Measurements from ENCODE around the gene TESPA1. TPM values are rescaled to one million over a fixed set of nuclear protein-coding genes. Genes with fewer than 3 reads are reported as not detected.

TESPA1 gene
- polyA plus RNA-seq, 1 donor (not counting 4 experiments of a cell fraction or from before 2014, with no cell fraction given), result not detected

GRCh38 chr12:55019784-55020183 lies 35.2 kb upstream of the TESPA1 start, which contains the start of gene NEUROD4:
NEUROD4 (plus strand) TSS chr12:55019974; CDS start chr12:55026440, 6,466 bp downstream.
- Histone ChIP-seq H3K4me3 (ENCODE audit: control insufficient read depth in 2 of 3, extremely low read depth in 1 of 3, insufficient read depth in 2 of 3, low read depth in 1 of 3, low read length in 3 of 3) (no peak within 1 kb of the TSS), H3K36me3 (ENCODE audit: control insufficient read depth in 2 of 2, extremely low read depth in 1 of 2, insufficient read depth in 2 of 2, low read length in 2 of 2) (no peaks in the 10 kb centered on the region), H4K20me1 (ENCODE audit: control insufficient read depth, extremely low read depth, insufficient read depth, low read length) (no peaks in the 10 kb centered on the region), H3K79me2 (ENCODE audit: control insufficient read depth, insufficient read depth, low read length) (no peaks in the 10 kb centered on the region), H3K9me3 (ENCODE audit: control insufficient read depth, low read depth, low read length) (no peaks in the 10 kb centered on the region), H3K27me3 (ENCODE audit: control insufficient read depth, extremely low read depth, insufficient read depth, low read length) (peaks cover 7% of the 10 kb centered on the region), H2AFZ (ENCODE audit: control insufficient read depth, low read length) (no peak within 1 kb of the TSS), H3K27ac (ENCODE audit: control insufficient read depth, insufficient read depth, low read length) (no peak within 1 kb of the TSS), H3K9me1 (ENCODE audit: control insufficient read depth, extremely low read depth, insufficient read depth, low read length) (no peaks in the 10 kb centered on the region), H3K9ac (ENCODE audit: control insufficient read depth, extremely low read depth, insufficient read depth, low read length) (no peak within 1 kb of the TSS), H3K4me2 (ENCODE audit: control insufficient read depth, extremely low read depth, insufficient read depth, low read depth, low read length) (no peak within 1 kb of the TSS), H3K4me1 (ENCODE audit: control insufficient read depth, extremely low read depth, insufficient read depth, low read length) (no peaks in the 10 kb centered on the region)
- no peak for FAIRE-seq
- no peak for TF ChIP-seq EZH2 (IDR thresholded peaks at IDR 0.05; ENCODE audit: low read length)
- DNase-seq (ENCODE audit: low read depth, low spot score), result no peak
- dilution Hi-C loops (cut with MboI; ENCODE audit: extremely low pct_ligation_motif_present, low sequenced_read_pairs), result no loop called here

- DNase-seq (ENCODE audit: low read depth, low spot score) (no peak), FAIRE-seq (no peak)
- Histone ChIP-seq H3K9me1 (ENCODE audit: control insufficient read depth, extremely low read depth, insufficient read depth, low read length) (no peaks in the 10 kb centered on the region), H2AFZ (ENCODE audit: control insufficient read depth, low read length) (no peak overlapping the region), H3K27me3 (ENCODE audit: control insufficient read depth, extremely low read depth, insufficient read depth, low read length) (peaks cover 7% of the 10 kb centered on the region), H3K4me2 (ENCODE audit: control insufficient read depth, extremely low read depth, insufficient read depth, low read depth, low read length) (no peak overlapping the region), H3K27ac (ENCODE audit: control insufficient read depth, insufficient read depth, low read length) (no peak overlapping the region), H4K20me1 (ENCODE audit: control insufficient read depth, extremely low read depth, insufficient read depth, low read length) (no peaks in the 10 kb centered on the region), H3K36me3 (ENCODE audit: control insufficient read depth in 2 of 2, extremely low read depth in 1 of 2, insufficient read depth in 2 of 2, low read length in 2 of 2) (no peaks in the 10 kb centered on the region), H3K4me3 (ENCODE audit: control insufficient read depth in 2 of 3, extremely low read depth in 1 of 3, insufficient read depth in 2 of 3, low read depth in 1 of 3, low read length in 3 of 3) (no peak overlapping the region), H3K79me2 (ENCODE audit: control insufficient read depth, insufficient read depth, low read length) (no peaks in the 10 kb centered on the region), H3K4me1 (ENCODE audit: control insufficient read depth, extremely low read depth, insufficient read depth, low read length) (no peaks in the 10 kb centered on the region), H3K9ac (ENCODE audit: control insufficient read depth, extremely low read depth, insufficient read depth, low read length) (no peak overlapping the region), H3K9me3 (ENCODE audit: control insufficient read depth, low read depth, low read length) (no peaks in the 10 kb centered on the region)
- TF ChIP-seq EZH2 (IDR thresholded peaks at IDR 0.05; ENCODE audit: low read length) (no peak), CTCF (optimal IDR thresholded peaks at IDR 0.05 in 1 of 3, IDR thresholded peaks at IDR 0.05 in 1 of 3, conservative IDR thresholded peaks at IDR 0.05 in 1 of 3; ENCODE audit: extremely low read depth in 1 of 3, insufficient read depth in 2 of 3, low read length in 3 of 3) (no peak)
- dilution Hi-C loops (cut with MboI; ENCODE audit: extremely low pct_ligation_motif_present, low sequenced_read_pairs), result no loop called here
Observed at GRCh38 chr12:55017416-55017925, 32.9 kb upstream of the TESPA1 start.

Measured in keratinocyte (primary cell).